Measurements from ENCODE around the gene IL1RL2.

Gene IL1RL2

DNA sequence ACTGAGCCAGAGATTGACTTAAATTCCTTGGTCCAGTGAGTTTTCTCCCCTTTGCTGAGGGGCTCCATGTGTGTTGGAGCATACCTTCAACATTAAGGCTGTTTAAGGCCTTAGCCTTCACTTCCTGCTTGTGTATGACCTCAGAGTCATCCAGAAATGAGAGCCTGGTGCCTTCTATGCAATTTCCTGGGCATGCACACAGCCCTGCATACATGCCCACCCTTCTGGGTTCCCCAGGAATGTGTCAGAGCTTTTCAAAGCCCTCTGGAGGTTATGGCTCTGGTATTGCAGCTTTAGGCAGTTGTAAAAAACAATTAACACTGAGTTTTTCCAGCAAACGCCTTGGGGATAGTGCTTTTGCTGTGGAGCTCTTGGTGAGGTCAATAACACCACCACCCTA, 27.5 kb upstream of the IL1RL2 start:
- no peak for DNase-seq

- DNase-seq: no peak
Measured at GRCh38 chr2:102166189-102166845, 20.5 kb upstream of the IL1RL2 start.

DNA sequence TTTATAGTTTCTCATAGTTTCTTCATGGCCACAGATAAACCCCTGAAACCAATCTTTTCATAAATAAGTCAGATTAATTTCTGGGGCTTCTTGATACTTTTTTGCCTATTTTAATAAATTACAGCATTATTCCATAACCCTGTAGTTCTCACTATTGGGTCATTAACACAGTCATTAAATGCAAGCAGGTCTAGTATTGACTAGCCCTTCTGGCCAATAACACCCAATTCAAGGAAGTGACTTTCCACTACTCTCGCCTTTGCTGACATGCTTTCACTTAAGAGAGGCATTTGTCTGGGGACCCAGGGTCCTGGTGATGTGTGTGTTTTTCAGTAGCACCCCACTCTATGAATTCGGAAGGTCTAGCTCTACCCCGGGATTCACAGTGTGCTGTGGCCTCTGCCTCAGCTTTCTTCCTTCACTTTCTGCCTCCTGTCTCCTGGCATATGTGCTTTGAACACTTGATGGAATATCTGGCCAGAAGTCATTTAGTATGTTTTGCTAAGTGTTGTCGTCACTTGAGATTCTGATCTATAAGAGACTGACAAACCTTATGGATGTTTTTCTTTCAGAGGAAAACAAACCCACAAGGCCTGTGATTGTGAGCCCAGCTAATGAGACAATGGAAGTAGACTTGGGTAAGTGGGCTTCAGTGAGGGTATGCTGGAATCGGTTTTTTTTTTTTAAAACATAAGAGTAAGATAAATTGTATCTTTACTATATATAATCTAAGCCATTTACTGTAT, 18.6 kb upstream of the IL1RL2 start:
- no peak for DNase-seq

- DNase-seq: no peak
Measured at GRCh38 chr2:102171946-102172345, 14.9 kb upstream of the IL1RL2 start.

- no peak for DNase-seq
Measured at GRCh38 chr2:102172745-102173144, 14.1 kb upstream of the IL1RL2 start.

DNA sequence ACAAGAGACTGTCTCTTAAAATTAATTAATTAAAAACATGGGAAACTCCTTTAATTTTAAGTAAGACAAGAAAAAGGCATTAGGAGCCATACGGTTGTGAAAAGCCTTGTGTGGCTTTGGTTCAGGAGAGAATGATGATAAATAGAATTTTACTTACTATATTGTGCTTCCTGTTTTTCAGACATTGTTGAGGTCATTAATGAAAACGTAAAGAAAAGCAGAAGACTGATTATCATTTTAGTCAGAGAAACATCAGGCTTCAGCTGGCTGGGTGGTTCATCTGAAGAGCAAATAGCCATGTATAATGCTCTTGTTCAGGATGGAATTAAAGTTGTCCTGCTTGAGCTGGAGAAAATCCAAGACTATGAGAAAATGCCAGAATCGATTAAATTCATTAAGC, 10.7 kb upstream of the IL1RL2 start:
- no peak for DNase-seq

DNA sequence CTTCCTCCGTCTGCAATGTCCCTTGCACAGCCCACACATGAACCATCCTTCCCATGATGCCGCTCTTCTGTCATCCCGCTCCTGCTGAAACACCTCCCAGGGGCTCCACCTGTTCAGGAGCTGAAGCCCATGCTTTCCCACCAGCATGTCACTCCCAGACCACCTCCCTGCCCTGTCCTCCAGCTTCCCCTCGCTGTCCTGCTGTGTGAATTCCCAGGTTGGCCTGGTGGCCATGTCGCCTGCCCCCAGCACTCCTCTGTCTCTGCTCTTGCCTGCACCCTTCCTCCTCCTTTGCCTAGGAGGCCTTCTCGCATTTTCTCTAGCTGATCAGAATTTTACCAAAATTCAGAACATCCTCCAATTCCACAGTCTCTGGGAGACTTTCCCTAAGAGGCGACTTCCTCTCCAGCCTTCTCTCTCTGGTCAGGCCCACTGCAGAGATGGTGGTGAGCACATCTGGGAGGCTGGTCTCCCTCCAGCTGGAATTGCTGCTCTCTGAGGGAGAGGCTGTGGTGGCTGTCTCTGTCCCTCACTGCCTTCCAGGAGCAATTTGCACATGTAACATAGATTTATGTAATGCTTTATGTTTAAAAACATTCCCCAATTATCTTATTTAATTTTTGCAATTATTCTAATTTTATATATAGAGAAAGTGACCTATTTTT, 8.9 kb upstream of the IL1RL2 start:
- no peak for DNase-seq

GRCh38 chr2:102179061-102179460, 7.8 kb upstream of the IL1RL2 start:
- no peak for DNase-seq

DNA sequence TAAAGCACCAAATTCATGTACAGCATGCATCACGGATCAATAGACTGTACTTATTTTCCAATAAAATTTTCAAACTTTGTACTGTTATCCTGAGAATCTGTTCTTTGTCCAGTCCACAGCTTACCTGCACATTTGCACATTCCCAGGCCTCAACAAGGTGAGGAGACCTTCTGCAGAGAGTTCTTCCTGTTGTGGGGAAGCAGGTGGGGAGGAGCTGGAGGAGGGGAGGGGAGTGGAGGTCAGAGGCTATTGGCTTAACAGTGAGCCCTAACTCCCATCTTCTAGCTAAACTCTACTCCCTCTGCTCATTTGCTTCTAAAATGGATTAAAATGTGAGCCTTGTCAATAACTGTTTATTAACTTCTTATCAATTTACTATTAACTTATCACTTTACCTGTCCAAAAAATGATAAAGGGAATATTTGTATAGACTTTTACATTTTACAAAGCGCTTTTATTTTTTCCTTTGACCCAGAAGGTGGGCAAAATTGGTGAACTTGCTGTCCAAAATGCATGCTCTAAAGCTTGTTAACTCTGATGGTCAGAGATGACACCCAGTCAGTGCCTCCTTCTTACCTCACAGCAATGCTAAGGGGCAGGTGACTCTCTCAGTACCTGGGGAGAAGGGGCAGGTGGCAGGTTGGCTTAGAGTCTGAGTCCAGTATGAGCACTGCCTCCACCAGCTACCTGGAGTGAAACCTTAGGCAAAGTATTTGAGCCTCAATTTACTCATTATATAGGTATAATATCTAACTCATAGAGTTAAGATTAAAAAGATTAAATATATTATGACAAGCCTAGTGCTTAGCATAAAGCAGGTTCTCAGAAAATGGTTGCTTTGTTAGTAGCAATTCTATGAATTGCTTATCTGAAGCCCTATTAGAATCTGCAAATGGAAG, 6.8 kb upstream of the IL1RL2 start:
- no peak for DNase-seq

- no peak for DNase-seq
Measured at GRCh38 chr2:102180687-102180999, 6.2 kb upstream of the IL1RL2 start.

GRCh38 chr2:102181376-102181775, 5.4 kb upstream of the IL1RL2 start:
- DNase-seq: no peak

DNA sequence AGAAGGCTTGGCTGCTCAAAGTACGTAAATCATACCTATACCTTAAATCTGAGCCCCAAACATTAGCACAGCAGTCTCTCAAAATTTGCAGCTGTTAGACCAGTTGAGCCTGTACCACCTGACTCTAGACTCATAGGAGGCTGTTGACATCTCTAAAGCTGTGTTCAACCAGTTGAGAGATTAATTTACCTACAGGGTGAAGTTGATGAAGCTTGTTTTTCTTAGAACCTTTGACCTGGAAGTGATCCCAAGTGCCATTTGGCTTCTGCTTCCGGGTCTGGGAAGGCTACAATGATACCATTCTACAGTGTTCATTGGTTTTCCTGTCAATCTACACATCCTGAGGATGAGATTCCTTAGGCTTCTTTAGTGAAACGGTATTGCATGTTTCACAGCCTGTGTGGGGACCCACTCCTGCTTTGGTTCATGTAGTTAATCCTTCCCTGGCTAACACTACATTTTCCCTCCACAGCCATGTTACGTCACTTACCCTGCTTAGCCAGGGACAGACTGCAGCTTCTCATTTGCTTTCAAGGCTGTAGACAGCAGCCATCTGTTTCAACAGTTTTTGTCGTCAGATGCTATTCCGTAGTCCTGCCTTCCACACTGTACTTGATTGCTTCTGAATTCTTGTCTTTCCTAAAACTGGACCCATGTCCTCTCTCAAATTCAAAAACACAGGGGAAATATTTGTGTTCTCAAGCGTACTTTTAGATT, 4.7 kb upstream of the IL1RL2 start:
- DNase-seq: no peak

GRCh38 chr2:102184018-102184417, 2.8 kb upstream of the IL1RL2 start:
- DNase-seq: no peak

DNA sequence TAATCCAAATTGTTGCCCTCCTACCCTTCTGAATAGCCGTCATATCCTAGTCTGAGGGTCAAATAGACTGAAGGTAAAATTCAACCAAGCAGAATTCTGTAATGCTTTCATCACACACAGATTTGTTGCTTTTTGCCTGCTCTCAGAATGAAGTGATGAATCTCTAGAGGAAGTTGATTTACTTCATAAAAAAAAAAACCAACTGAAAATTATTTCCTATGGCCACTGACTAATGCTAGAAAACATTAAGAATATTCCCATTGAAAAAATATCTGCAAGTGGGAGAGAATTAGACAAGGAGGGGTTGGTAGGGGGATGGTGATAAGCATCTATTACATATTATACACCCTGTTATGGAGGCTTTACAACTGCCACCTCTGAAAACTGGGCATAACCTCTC, 2.3 kb upstream of the IL1RL2 start:
- DNase-seq: no peak

DNA sequence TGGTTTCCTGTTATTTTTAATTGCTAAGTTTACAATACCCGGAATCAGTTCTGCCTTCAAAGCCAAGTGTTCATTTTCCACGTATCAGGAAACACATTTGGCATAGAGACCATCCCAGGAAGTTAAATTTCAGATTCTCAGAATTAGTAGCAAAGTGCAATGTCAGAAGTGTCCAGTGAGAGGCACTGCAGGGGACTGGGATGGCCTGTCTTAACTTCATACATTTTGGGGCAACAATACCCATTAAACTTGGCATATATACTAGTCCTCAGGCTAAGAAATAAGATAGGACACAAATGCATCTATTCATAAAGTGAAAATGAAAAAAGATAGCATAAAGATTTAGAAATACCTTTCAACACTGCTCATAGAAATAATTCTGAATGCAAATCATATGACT, 1.5 kb upstream of the IL1RL2 start:
- DNase-seq: no peak

DNA sequence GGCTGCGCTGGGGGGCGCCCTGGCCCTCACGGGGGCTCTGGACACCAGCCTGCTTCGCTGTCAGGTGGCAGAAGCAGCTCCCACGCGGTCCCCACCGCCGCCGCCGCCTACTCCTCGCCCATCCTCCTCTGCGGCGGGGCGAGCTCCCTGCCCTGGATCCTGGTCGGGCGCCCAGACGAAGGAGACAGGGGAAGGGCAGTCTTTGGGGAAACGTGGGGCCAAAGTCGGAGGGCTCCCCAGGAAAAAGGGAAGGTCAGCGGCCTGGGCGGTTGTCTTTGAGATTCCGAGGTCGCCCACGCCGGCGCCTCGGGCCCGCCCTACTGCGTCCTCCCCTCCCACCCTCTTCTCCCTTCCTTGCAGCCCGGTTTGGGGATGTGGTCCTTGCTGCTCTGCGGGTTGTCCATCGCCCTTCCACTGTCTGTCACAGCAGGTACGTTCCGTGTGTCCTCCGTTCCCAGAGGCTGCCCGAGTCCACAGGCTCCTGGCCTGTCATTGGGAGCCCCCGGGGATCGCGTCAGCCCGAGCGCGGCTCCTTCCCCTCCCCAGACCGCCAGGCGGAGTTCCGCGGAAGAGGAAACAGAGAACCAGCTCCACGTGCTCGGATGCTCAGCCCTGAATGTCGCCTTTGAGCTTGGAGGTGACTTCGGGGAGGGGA, 800 bp downstream of the IL1RL2 start:
- no peak for DNase-seq

DNA sequence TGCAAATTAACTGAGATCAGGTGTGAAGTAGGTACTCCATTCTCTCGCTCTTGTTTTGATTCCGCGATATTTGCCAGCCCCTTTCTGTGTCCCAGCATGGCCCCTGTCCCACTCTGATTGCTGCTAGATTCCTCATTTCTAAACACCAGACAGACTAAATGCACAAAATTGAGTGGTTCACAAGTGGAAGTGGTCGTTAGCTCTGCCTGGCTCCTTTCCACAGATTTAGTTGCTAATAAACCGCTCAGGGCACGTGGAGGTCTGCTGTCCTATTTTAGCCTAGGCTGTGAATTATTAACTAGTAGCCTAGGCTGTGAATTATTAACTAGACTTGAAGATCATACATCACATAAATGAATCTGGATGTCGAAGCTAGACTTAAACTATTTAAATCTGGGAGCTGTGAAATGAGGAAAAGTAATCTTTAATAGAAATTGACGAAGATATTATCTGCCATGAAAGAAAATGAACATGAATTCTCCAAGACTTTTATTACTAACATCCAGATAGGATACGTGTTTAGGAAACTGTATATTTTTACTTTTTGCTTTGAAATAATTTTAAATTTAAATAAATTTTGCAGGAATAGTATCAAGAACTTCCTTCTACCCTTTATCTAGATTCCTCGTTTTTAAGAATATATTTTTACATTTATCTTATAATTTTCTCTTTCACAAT, 3.7 kb downstream of the IL1RL2 start:
- DNase-seq: no peak

DNA sequence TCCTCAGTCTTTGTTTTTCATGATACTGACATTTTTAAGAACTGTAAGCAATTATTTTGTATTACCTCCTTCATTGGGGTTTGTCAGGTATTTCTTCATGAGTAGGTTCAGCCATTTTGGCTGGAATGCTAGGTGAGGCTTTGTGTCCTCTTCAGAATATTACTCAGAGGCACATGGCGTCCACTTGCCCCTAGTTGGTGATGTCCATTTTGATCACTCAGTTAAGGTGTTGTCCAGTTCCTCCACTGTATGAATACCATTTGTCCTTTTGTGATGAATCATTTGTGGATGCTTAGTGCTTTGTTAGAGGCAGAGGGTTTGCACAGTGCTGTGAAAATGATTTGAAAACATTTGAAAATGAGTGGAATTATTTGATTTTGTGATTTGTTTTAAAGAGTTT, 4.7 kb downstream of the IL1RL2 start:
- DNase-seq: no peak

DNA sequence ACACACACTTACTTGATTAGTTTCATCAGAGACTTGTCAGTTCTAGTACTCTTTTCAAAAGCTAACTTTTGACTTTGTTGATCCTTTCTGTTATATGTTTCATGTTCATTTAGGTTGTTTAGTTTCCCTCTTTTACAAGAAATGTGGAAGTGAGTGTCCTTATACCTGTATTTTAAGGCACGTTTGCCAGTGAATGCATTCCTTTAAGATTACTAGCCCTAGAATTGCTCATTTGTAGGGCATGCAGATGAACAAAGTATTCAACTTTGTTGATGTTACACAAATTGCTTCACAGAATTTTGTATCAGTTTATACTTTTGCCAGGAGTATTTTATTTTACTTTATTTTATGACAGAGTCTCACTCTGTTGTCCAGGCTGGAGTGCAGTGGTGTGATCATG, 6.3 kb downstream of the IL1RL2 start:
- no peak for DNase-seq

- no peak for DNase-seq
Measured at GRCh38 chr2:102194609-102195268, 7.9 kb downstream of the IL1RL2 start.
